Lower leg skin (tissue), 3 donors: Measurements from ENCODE around the gene TPST2.

Experiments used
- CTCF ChIP-seq, 3 donors: fragments of 450-650 bp; IDR thresholded peaks; one replicate each; pipeline ENCODE4 v1.5.1; 2016; ENCODE audit warnings: antibody characterized with exemption in 3 of 3, mild to moderate bottlenecking in 3 of 3, moderate library complexity in 2 of 3
- POLR2A ChIP-seq, 2 donors: fragments of 450-650 bp; IDR thresholded peaks; one replicate each; pipeline ENCODE4 v1.6.1; 2016 to 2017; ENCODE audit warnings: antibody characterized with exemption in 2 of 2, mild to moderate bottlenecking in 1 of 2, moderate library complexity in 1 of 2

GRCh38 chr22:26482161-26482560, 107.8 kb downstream of the TPST2 start:
- no peak for TF ChIP-seq CTCF (IDR thresholded peaks at IDR 0.05)
- no peak for TF ChIP-seq POLR2A (IDR thresholded peaks at IDR 0.05)
